Mesendoderm (in vitro differentiated cells): Measurements from ENCODE around the gene TMIE.
A peak's percentile ranks its signal among the peaks of the same experiment; 100 is the strongest.

Source experiments
- DNase-seq: peaks from one replicate; pipeline ENCODE4 v3.0.0; 2013
- H2AK5ac ChIP-seq: 2 replicates; pipeline ENCODE4 v1.6.1; 2013; ENCODE audit warnings: low read length, inconsistent platforms
- H2BK120ac ChIP-seq: 2 replicates; pipeline ENCODE4 v1.6.1; 2013; ENCODE audit warnings: low read depth, mild to moderate bottlenecking, low read length, moderate library complexity, mixed read lengths
- H2BK15ac ChIP-seq: replicated peaks from 2 replicates; pipeline ENCODE4 v1.6.1; 2013; ENCODE audit warnings: low read depth, mild to moderate bottlenecking, moderate library complexity
- H2BK5ac ChIP-seq: 2 replicates; pipeline ENCODE4 v1.6.1; 2013; ENCODE audit warnings: low read length, inconsistent platforms
- H3K18ac ChIP-seq: 2 replicates; pipeline ENCODE4 v1.6.1; 2013; ENCODE audit warnings: mild to moderate bottlenecking, low read length, mixed read lengths
- H3K23ac ChIP-seq: one replicate; pipeline ENCODE4 v1.6.1; 2013; ENCODE audit warnings: low read length
- H3K27ac ChIP-seq: 2 replicates; pipeline ENCODE4 v1.5.1; 2013; ENCODE audit warnings: low read depth, mild to moderate bottlenecking, inconsistent platforms, low read length, moderate library complexity
- H3K27me3 ChIP-seq: 2 replicates; pipeline ENCODE4 v1.6.1; 2013; ENCODE audit warnings: low read length, control low read depth, mild to moderate bottlenecking, inconsistent platforms; ENCODE audit not compliant: insufficient read depth, poor library complexity
- H3K36me3 ChIP-seq: 2 replicates; pipeline ENCODE4 v1.6.1; 2013; ENCODE audit warnings: low read length, inconsistent platforms; ENCODE audit not compliant: control insufficient read depth, insufficient read depth
- H3K4ac ChIP-seq: one replicate; pipeline ENCODE4 v1.6.1; 2013; ENCODE audit warnings: low read depth, mild to moderate bottlenecking, low read length, moderate library complexity
- H3K4me1 ChIP-seq: 2 replicates; pipeline ENCODE4 v1.6.1; 2013; ENCODE audit warnings: low read depth, low read length, inconsistent platforms; ENCODE audit not compliant: control insufficient read depth
- H3K4me2 ChIP-seq: 2 replicates; pipeline ENCODE4 v1.6.1; 2013; ENCODE audit warnings: low read length
- H3K4me3 ChIP-seq: 2 replicates; pipeline ENCODE4 v1.5.1; 2013; ENCODE audit warnings: mild to moderate bottlenecking, low read length
- H3K56ac ChIP-seq: one replicate; pipeline ENCODE4 v1.6.1; 2013; ENCODE audit warnings: low read length
- H3K79me1 ChIP-seq: 2 replicates; pipeline ENCODE4 v1.6.1; 2013; ENCODE audit warnings: low read length, inconsistent platforms
- H3K79me2 ChIP-seq: 2 replicates; pipeline ENCODE4 v1.6.1; 2013; ENCODE audit warnings: mild to moderate bottlenecking, low read length; ENCODE audit not compliant: control insufficient read depth, insufficient read depth
- H3K9ac ChIP-seq: 2 replicates; pipeline ENCODE4 v1.6.1; 2013; ENCODE audit warnings: low read length, inconsistent platforms
- H4K5ac ChIP-seq: one replicate; pipeline ENCODE4 v1.6.1; 2013; ENCODE audit warnings: low read length
- H4K8ac ChIP-seq: one replicate; pipeline ENCODE4 v1.6.1; 2013; ENCODE audit warnings: low read depth, mild to moderate bottlenecking, control low read depth, low read length, moderate library complexity
- WGBS: extraction: QIAGEN DNeasy Blood & Tissue Kit; methylation state at CpG from one replicate; pipeline ENCODE4 v1.1.7; 2013; ENCODE audit warnings: low lambda C conversion rate, missing lambda C conversion rate; ENCODE audit not compliant: insufficient coverage; ENCODE audit errors: extremely low coverage; 5-methylcytosine and 5-hydroxymethylcytosine counted together

The TMIE gene

GRCh38 chr3:46660543-46661523 lies 40.4 kb upstream of the TMIE start:
- Histone ChIP-seq H2BK15ac (no peak overlapping the region), H3K4ac (no peak overlapping the region), H2BK5ac (no peak overlapping the region), H3K56ac (peak overlapping the region; percentile 50), H3K4me1 (peaks cover 8% of the 10 kb centered on the region), H3K18ac (no peak overlapping the region), H4K5ac (no peak overlapping the region), H3K4me3 (no peak overlapping the region), H3K27ac (no peak overlapping the region), H3K36me3 (no peaks in the 10 kb centered on the region), H3K79me2 (no peaks in the 10 kb centered on the region), H3K23ac (no peak overlapping the region), H3K4me2 (no peak overlapping the region), H2BK120ac (no peak overlapping the region), H3K27me3 (no peaks in the 10 kb centered on the region), H2AK5ac (peak overlapping the region; percentile 9), H3K79me1 (no peaks in the 10 kb centered on the region), H3K9ac (peak overlapping the region; percentile 18), H4K8ac (no peak overlapping the region)
- no peak for DNase-seq
- no CpG with 5 or more reads among the region's 9 CpGs for WGBS

- H3K4me2 ChIP-seq, result no peak overlapping the region
- H3K9ac ChIP-seq, result no peak overlapping the region
- peak overlapping the region; percentile 90 for H3K23ac ChIP-seq
- peak overlapping the region; percentile 17 for H3K56ac ChIP-seq
- H2BK15ac ChIP-seq, result no peak overlapping the region
- H2BK120ac ChIP-seq, result no peak overlapping the region
- no peak overlapping the region for H3K27ac ChIP-seq
- DNase-seq, result peak; percentile 53
- H3K79me2 ChIP-seq, result no peaks in the 10 kb centered on the region
- no peak overlapping the region for H3K18ac ChIP-seq
- no peaks in the 10 kb centered on the region for H3K36me3 ChIP-seq
- no peak overlapping the region for H2AK5ac ChIP-seq
- no CpG with 5 or more reads among the region's 15 CpGs for WGBS
- H3K79me1 ChIP-seq, result no peaks in the 10 kb centered on the region
- peaks cover 8% of the 10 kb centered on the region for H3K4me1 ChIP-seq
- H3K27me3 ChIP-seq, result no peaks in the 10 kb centered on the region
- no peak overlapping the region for H4K8ac ChIP-seq
- no peak overlapping the region for H2BK5ac ChIP-seq
- H3K4me3 ChIP-seq, result no peak overlapping the region
- H4K5ac ChIP-seq, result no peak overlapping the region
- no peak overlapping the region for H3K4ac ChIP-seq
These were observed 39.1 kb upstream of the TMIE start for GRCh38 chr3:46661776-46662766.

- Histone ChIP-seq H3K27ac (no peak overlapping the region), H2BK5ac (no peak overlapping the region), H3K4me1 (peaks cover 8% of the 10 kb centered on the region), H4K8ac (no peak overlapping the region), H3K79me2 (no peaks in the 10 kb centered on the region), H4K5ac (no peak overlapping the region), H2BK15ac (no peak overlapping the region), H2AK5ac (no peak overlapping the region), H3K4me3 (no peak overlapping the region), H2BK120ac (no peak overlapping the region), H3K36me3 (no peaks in the 10 kb centered on the region), H3K27me3 (no peaks in the 10 kb centered on the region), H3K56ac (peak overlapping the region; percentile 10), H3K4ac (no peak overlapping the region), H3K79me1 (no peaks in the 10 kb centered on the region), H3K23ac (no peak overlapping the region), H3K18ac (no peak overlapping the region), H3K4me2 (no peak overlapping the region), H3K9ac (no peak overlapping the region)
- no peak for DNase-seq
- no CpG with 5 or more reads among the region's 17 CpGs for WGBS
These were observed 38.2 kb upstream of the TMIE start for GRCh38 chr3:46662771-46663551.

GRCh38 chr3:46663591-46664135 lies 37.5 kb upstream of the TMIE start:
- DNase-seq, result peak; percentile 47

More at GRCh38 chr3:46663591-46664135, 37.5 kb upstream of the TMIE start:
- no peak overlapping the region for H2AK5ac ChIP-seq
- no peak overlapping the region for H2BK120ac ChIP-seq
- H2BK5ac ChIP-seq, result no peak overlapping the region
- no peak overlapping the region for H4K5ac ChIP-seq
- no peaks in the 10 kb centered on the region for H3K79me1 ChIP-seq
- no peak overlapping the region for H4K8ac ChIP-seq
- no peaks in the 10 kb centered on the region for H3K27me3 ChIP-seq
- no peaks in the 10 kb centered on the region for H3K36me3 ChIP-seq
- no peak overlapping the region for H3K27ac ChIP-seq
- no peaks in the 10 kb centered on the region for H3K79me2 ChIP-seq
- no peak overlapping the region for H3K23ac ChIP-seq
- H3K56ac ChIP-seq, result peak overlapping the region; percentile 17
- H3K4ac ChIP-seq, result no peak overlapping the region
- no peak overlapping the region for H3K4me2 ChIP-seq
- no peak overlapping the region for H2BK15ac ChIP-seq
- no peak overlapping the region for H3K4me3 ChIP-seq
- no peak overlapping the region for H3K9ac ChIP-seq
- no peak overlapping the region for H3K18ac ChIP-seq
- peaks cover 8% of the 10 kb centered on the region for H3K4me1 ChIP-seq
- no CpG with 5 or more reads among the region's 8 CpGs for WGBS
